GM12892 (cell line): ENCODE results near the gene SPATA24.

ENCODE experiments used
- POLR2A ChIP-seq: IDR thresholded peaks from 2 replicates; pipeline ENCODE4 v1.6.1; 2011; ENCODE audit warnings: low read depth, low read length, control low read depth
- POLR2AphosphoS5 ChIP-seq: IDR thresholded peaks from 2 replicates; pipeline ENCODE4 v1.6.1; 2011; ENCODE audit warnings: low read depth, low read length, control low read depth
- TAF1 ChIP-seq: IDR thresholded peaks from 2 replicates; pipeline ENCODE4 v1.6.1; 2011; ENCODE audit warnings: low read depth, mild to moderate bottlenecking, control low read depth, low read length, borderline replicate concordance

- TF ChIP-seq POLR2AphosphoS5 (no peak), POLR2A (peak; percentile 62; the same call in 1 of the 2 replicates), TAF1 (no peak)
These were observed at the start of gene SPATA24 for GRCh38 chr5:139403787-139404483.
